ENCODE data around the gene SGK2.

The SGK2 gene

DNA sequence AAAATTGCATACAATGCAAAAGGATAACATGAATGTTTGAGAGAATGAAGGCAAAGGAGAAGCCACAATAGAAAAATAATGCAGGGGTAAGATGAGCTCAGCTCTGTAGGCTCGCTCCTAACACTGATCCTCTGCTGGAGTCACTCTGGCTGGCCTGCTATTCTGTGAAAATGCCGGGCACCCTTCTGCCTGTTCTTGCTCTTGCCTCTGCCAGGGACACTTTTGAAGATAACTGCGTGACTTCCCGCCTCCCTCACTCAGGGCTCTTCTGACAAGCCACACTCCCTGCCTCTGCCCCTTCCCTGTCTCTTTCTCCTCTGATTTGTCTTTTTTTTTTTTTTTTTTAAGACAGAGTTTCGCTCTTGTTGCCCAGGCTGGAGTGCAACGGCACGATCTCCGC, 72.8 kb downstream of the SGK2 start:
- DNase-seq: no peak

Measured in CD4-positive, alpha-beta T cell treated with Interleukin-21 for 1 hour (primary cell).